ENCODE measurements around the gene MYOD1. TPM values are rescaled to one million over a fixed set of nuclear protein-coding genes. Genes with fewer than 3 reads are reported as not detected.

Gene MYOD1
- total RNA-seq, 1 experiment from 2014 or later, result not detected

DNA sequence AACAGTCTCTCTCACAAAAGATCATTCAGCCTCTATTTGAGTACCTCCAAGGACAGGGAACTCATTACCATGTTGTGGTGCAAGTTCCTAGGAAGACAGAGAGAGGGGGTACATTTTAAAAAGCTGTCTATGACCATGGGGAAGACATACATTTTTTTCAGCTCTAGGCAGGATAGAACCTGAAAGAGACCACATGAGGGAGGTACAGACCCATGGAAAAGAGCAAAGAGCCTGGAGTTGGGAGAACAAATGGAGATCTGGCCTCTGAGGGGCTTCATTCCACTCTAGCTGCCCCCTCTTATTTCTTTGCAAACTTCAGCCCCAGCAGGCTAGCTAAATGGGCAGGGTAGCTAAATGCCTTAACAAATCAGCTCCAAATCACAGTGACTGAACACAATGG is 51.5 kb downstream of the MYOD1 start:
- POLR2A ChIA-PET (ENCODE audit: unreplicated experiment), result no interaction called here

GRCh38 chr11:17771415-17771814 is 52.0 kb downstream of the MYOD1 start:
- no peaks in the 10 kb centered on the region for H3K79me2 ChIP-seq (ENCODE audit: low read length)
- H3K4me1 ChIP-seq (ENCODE audit: insufficient read depth, low read length), result no peaks in the 10 kb centered on the region
- no peak overlapping the region for H3K27ac ChIP-seq (ENCODE audit: low read length)
- H3F3A ChIP-seq (ENCODE audit: low read length, unreplicated experiment), result no peaks in the 10 kb centered on the region
- no peak overlapping the region for H3K9ac ChIP-seq (ENCODE audit: low read length)
- H3K36me3 ChIP-seq (ENCODE audit: low read depth, low read length), result no peaks in the 10 kb centered on the region
- no peak overlapping the region for H3K4me3 ChIP-seq (ENCODE audit: low read length)
- CTCF ChIA-PET, result no interaction called here
- TF ChIP-seq, protein P1, sequence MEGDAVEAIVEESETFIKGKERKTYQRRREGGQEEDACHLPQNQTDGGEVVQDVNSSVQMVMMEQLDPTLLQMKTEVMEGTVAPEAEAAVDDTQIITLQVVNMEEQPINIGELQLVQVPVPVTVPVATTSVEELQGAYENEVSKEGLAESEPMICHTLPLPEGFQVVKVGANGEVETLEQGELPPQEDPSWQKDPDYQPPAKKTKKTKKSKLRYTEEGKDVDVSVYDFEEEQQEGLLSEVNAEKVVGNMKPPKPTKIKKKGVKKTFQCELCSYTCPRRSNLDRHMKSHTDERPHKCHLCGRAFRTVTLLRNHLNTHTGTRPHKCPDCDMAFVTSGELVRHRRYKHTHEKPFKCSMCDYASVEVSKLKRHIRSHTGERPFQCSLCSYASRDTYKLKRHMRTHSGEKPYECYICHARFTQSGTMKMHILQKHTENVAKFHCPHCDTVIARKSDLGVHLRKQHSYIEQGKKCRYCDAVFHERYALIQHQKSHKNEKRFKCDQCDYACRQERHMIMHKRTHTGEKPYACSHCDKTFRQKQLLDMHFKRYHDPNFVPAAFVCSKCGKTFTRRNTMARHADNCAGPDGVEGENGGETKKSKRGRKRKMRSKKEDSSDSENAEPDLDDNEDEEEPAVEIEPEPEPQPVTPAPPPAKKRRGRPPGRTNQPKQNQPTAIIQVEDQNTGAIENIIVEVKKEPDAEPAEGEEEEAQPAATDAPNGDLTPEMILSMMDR (conservative IDR thresholded peaks at IDR 0.05; ENCODE audit: low read depth, low read length), result no peak
- TF ChIP-seq EZH2 (IDR thresholded peaks at IDR 0.05; ENCODE audit: low read length, unreplicated experiment) (no peak), EZH2phosphoT487 (IDR thresholded peaks at IDR 0.05; ENCODE audit: borderline replicate concordance, low read length) (no peak)
- DNase-seq (no peak), ATAC-seq (no peak)
- H3K27me3 ChIP-seq (ENCODE audit: low read length), result no peaks in the 10 kb centered on the region
- H4K20me1 ChIP-seq (ENCODE audit: low read length), result no peaks in the 10 kb centered on the region
- H3K4me2 ChIP-seq (ENCODE audit: low read length), result no peak overlapping the region
- H3K9me2 ChIP-seq (replicated peaks; ENCODE audit: low read length), result no peaks in the 10 kb centered on the region
- no peak overlapping the region for H2AFZ ChIP-seq (ENCODE audit: low read length)
- intact Hi-C loops (cut with micrococcal nuclease), result no loop called here
- H3K9me3 ChIP-seq (ENCODE audit: low read length), result no peaks in the 10 kb centered on the region
- BruUV-seq (replicated peaks), result no TSS peak
- POLR2A ChIA-PET (ENCODE audit: unreplicated experiment), result no interaction called here

More for the DNA sequence above, 51.5 kb downstream of the MYOD1 start:
- CTCF ChIA-PET, result no interaction called here
- intact Hi-C loops (cut with micrococcal nuclease), result no loop called here
- Histone ChIP-seq H3K4me3 (ENCODE audit: low read length) (no peak overlapping the region), H3K9me3 (ENCODE audit: low read length) (no peaks in the 10 kb centered on the region), H3K36me3 (ENCODE audit: low read depth, low read length) (no peaks in the 10 kb centered on the region), H2AFZ (ENCODE audit: low read length) (no peak overlapping the region), H3K9ac (ENCODE audit: low read length) (no peak overlapping the region), H3K4me2 (ENCODE audit: low read length) (no peak overlapping the region), H3K79me2 (ENCODE audit: low read length) (no peaks in the 10 kb centered on the region), H3K9me2 (replicated peaks; ENCODE audit: low read length) (no peaks in the 10 kb centered on the region), H3F3A (ENCODE audit: low read length, unreplicated experiment) (no peaks in the 10 kb centered on the region), H4K20me1 (ENCODE audit: low read length) (no peaks in the 10 kb centered on the region), H3K4me1 (ENCODE audit: insufficient read depth, low read length) (no peaks in the 10 kb centered on the region), H3K27me3 (ENCODE audit: low read length) (no peaks in the 10 kb centered on the region), H3K27ac (ENCODE audit: low read length) (no peak overlapping the region)
- DNase-seq (no peak), ATAC-seq (peak; percentile 48)
- no TSS peak for BruUV-seq (replicated peaks)
- TF ChIP-seq, protein P1 (conservative IDR thresholded peaks at IDR 0.05; ENCODE audit: low read depth, low read length), result peak; percentile 30
- TF ChIP-seq EZH2 (IDR thresholded peaks at IDR 0.05; ENCODE audit: low read length, unreplicated experiment) (no peak), EZH2phosphoT487 (IDR thresholded peaks at IDR 0.05; ENCODE audit: borderline replicate concordance, low read length) (no peak)

Other genes starting within 250 kb of the MYOD1 start
- gene ABCC8, start 242.7 kb upstream of the MYOD1 start, total RNA-seq (2014; rRNA removed), result not detected in 2 replicates
- gene USH1C, start 175.2 kb upstream of the MYOD1 start, total RNA-seq (2014; rRNA removed), result not detected in 2 replicates
- gene OTOG, start 172.3 kb upstream of the MYOD1 start, total RNA-seq (2014; rRNA removed), result not detected in 2 replicates
- gene KCNC1, start 15.2 kb downstream of the MYOD1 start, total RNA-seq (2014; rRNA removed), result not detected in 2 replicates

Measured in PC-3 (cell line).